ENCODE data around the gene RRP1. TPM values are rescaled to one million over a fixed set of nuclear protein-coding genes. Genes with fewer than 3 reads are reported as not detected.

The RRP1 gene
- total RNA-seq, 2 experiments from 2014 or later, result 50.3 to 55.0 TPM

DNA sequence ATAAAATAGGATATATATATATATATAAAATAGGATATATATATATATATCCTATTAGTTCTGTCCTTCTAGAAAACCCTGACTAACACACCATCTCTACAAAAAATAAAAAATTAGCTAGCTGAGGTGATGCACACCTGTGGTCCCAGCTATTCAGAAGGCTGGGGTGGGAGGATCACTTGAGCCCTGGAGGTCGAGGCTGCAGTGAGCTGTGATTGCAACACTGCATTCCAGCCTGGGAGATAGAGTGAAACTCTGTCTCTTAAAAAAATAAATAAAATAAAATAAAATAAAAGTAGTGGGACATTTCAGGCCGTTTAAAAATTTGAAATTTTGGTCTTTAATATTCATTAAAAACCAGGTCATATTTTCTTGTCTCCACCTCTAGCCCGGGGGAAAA, 4.2 kb upstream of the RRP1 start:
- H3K4me3 ChIP-seq (ENCODE audit: low read depth, low read length, poor library complexity, severe bottlenecking), result no peak overlapping the region

DNA sequence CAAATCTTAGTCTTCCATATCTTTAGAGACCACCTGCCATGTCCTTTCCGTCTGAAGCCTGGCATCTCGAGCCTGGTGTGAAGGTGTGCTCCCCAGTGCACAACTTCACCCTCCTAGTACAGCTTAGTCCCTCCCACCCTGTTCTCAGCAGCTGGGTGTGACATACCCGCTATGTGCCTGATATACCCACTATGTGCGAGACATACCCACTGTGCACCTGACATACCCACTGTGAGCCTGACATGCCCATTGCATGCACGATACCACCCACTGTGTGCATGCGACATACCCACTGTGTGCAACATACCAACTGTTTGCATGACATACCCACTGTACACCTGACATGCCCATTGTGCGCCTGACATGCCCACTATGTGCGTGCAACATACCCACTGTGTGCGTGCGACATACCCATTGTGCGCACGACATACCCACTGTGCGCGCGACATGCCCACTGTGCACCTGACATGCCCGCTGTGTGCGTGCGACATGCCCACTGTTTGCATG, 3.0 kb upstream of the RRP1 start:
- Histone ChIP-seq H3K4me3 (ENCODE audit: low read depth, low read length, poor library complexity, severe bottlenecking) (no peak overlapping the region), H2AFZ (ENCODE audit: low read length) (no peak overlapping the region), H3K9me2 (ENCODE audit: insufficient read depth, low read length) (no peaks in the 10 kb centered on the region), H3K9me3 (ENCODE audit: low read length) (no peaks in the 10 kb centered on the region), H3K4me1 (ENCODE audit: insufficient read depth, low read length, poor library complexity, severe bottlenecking) (peaks cover 26% of the 10 kb centered on the region), H3K4me2 (ENCODE audit: low read length) (no peak overlapping the region), H3K27ac (ENCODE audit: low read depth, low read length, poor library complexity, severe bottlenecking) (no peak overlapping the region), H4K20me1 (ENCODE audit: insufficient read depth, low read length) (peaks cover 7% of the 10 kb centered on the region; the same call in 1 of the 2 replicates), H3K79me2 (ENCODE audit: insufficient read depth, low read depth, low read length) (peaks cover 20% of the 10 kb centered on the region), H3K36me3 (ENCODE audit: insufficient read depth, low read length) (peaks cover 17% of the 10 kb centered on the region)
- DNase-seq (ENCODE audit: low spot score), result no peak
- POLR2A ChIA-PET, result no interaction called here
- no TSS peak for BruUV-seq (replicated peaks)
- CTCF ChIA-PET (ENCODE audit: unreplicated experiment), result no interaction called here
- TF ChIP-seq, protein P1, sequence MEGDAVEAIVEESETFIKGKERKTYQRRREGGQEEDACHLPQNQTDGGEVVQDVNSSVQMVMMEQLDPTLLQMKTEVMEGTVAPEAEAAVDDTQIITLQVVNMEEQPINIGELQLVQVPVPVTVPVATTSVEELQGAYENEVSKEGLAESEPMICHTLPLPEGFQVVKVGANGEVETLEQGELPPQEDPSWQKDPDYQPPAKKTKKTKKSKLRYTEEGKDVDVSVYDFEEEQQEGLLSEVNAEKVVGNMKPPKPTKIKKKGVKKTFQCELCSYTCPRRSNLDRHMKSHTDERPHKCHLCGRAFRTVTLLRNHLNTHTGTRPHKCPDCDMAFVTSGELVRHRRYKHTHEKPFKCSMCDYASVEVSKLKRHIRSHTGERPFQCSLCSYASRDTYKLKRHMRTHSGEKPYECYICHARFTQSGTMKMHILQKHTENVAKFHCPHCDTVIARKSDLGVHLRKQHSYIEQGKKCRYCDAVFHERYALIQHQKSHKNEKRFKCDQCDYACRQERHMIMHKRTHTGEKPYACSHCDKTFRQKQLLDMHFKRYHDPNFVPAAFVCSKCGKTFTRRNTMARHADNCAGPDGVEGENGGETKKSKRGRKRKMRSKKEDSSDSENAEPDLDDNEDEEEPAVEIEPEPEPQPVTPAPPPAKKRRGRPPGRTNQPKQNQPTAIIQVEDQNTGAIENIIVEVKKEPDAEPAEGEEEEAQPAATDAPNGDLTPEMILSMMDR (conservative IDR thresholded peaks at IDR 0.05; ENCODE audit: low read length), result no peak
- TF ChIP-seq EZH2phosphoT487 (IDR thresholded peaks at IDR 0.05; ENCODE audit: borderline replicate concordance, low read depth, low read length), result no peak
- intact Hi-C loops (cut with micrococcal nuclease; ENCODE audit: unreplicated experiment), result no loop called here

More for the DNA sequence above, 4.2 kb upstream of the RRP1 start:
- ChIA-PET POLR2A (no interaction called here), CTCF (ENCODE audit: unreplicated experiment) (no interaction called here)
- no peaks in the 10 kb centered on the region for H3K9me3 ChIP-seq (ENCODE audit: low read length)
- H3K4me1 ChIP-seq (ENCODE audit: insufficient read depth, low read length, poor library complexity, severe bottlenecking), result peaks cover 17% of the 10 kb centered on the region
- intact Hi-C loops (cut with micrococcal nuclease; ENCODE audit: unreplicated experiment), result no loop called here
- no peak for DNase-seq (ENCODE audit: low spot score)
- H3K4me2 ChIP-seq (ENCODE audit: low read length), result no peak overlapping the region
- TF ChIP-seq, protein P1 (conservative IDR thresholded peaks at IDR 0.05; ENCODE audit: low read length), result no peak
- no peak for TF ChIP-seq EZH2phosphoT487 (IDR thresholded peaks at IDR 0.05; ENCODE audit: borderline replicate concordance, low read depth, low read length)
- H2AFZ ChIP-seq (ENCODE audit: low read length), result no peak overlapping the region
- H4K20me1 ChIP-seq (ENCODE audit: insufficient read depth, low read length), result no peaks in the 10 kb centered on the region
- peaks cover 7% of the 10 kb centered on the region for H3K79me2 ChIP-seq (ENCODE audit: insufficient read depth, low read depth, low read length)
- no peak overlapping the region for H3K27ac ChIP-seq (ENCODE audit: low read depth, low read length, poor library complexity, severe bottlenecking)
- BruUV-seq (replicated peaks), result no TSS peak
- H3K36me3 ChIP-seq (ENCODE audit: insufficient read depth, low read length), result peaks cover 5% of the 10 kb centered on the region; the same call in 1 of the 2 replicates
- no peaks in the 10 kb centered on the region for H3K9me2 ChIP-seq (ENCODE audit: insufficient read depth, low read length)

DNA sequence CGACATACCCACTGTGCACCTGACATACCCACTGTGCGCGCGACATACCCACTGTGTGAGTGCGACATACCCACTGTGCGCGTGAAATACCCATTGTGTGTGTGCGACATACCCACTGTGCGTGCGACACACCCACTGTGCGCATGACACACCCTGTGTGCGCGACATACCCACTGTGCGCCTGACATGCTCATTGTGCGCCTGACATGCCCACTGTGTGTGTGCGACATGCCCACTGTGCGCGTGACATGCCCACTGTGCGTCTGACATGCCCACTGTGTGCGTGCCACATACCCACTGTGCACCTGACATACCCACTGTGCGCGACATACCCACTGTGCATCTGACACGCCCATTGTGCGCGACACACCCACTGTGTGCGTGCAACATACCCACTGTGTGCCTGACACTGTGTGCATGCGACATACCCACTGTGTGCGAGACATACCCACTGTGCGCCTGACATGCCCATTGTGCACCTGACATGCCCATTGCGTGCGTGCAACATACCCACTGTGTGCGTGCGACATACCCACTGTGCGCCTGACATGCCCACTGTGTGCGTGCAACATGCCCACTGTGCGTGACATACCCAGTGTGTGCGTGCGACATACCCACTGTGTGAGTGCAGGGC, 2.5 kb upstream of the RRP1 start:
- no peak overlapping the region for H2AFZ ChIP-seq (ENCODE audit: low read length)

More for the DNA sequence above, 2.5 kb upstream of the RRP1 start:
- intact Hi-C loops (cut with micrococcal nuclease; ENCODE audit: unreplicated experiment), result no loop called here
- H4K20me1 ChIP-seq (ENCODE audit: insufficient read depth, low read length), result peaks cover 7% of the 10 kb centered on the region; the same call in 1 of the 2 replicates
- H3K9me3 ChIP-seq (ENCODE audit: low read length), result no peaks in the 10 kb centered on the region
- POLR2A ChIA-PET, result no interaction called here
- H3K79me2 ChIP-seq (ENCODE audit: insufficient read depth, low read depth, low read length), result peaks cover 25% of the 10 kb centered on the region
- no peak overlapping the region for H3K4me2 ChIP-seq (ENCODE audit: low read length)
- peaks cover 26% of the 10 kb centered on the region for H3K4me1 ChIP-seq (ENCODE audit: insufficient read depth, low read length, poor library complexity, severe bottlenecking)
- H3K27ac ChIP-seq (ENCODE audit: low read depth, low read length, poor library complexity, severe bottlenecking), result no peak overlapping the region
- CTCF ChIA-PET (ENCODE audit: unreplicated experiment), result no interaction called here
- no peak overlapping the region for H3K4me3 ChIP-seq (ENCODE audit: low read depth, low read length, poor library complexity, severe bottlenecking)
- peaks cover 23% of the 10 kb centered on the region for H3K36me3 ChIP-seq (ENCODE audit: insufficient read depth, low read length)
- TF ChIP-seq, protein P1 (conservative IDR thresholded peaks at IDR 0.05; ENCODE audit: low read length), result no peak
- no peak for TF ChIP-seq EZH2phosphoT487 (IDR thresholded peaks at IDR 0.05; ENCODE audit: borderline replicate concordance, low read depth, low read length)
- no peak for DNase-seq (ENCODE audit: low spot score)
- no peaks in the 10 kb centered on the region for H3K9me2 ChIP-seq (ENCODE audit: insufficient read depth, low read length)
- no TSS peak for BruUV-seq (replicated peaks)

Data from OCI-LY7 (cell line).